Measurements from ENCODE around the gene PDX1.

DNA sequence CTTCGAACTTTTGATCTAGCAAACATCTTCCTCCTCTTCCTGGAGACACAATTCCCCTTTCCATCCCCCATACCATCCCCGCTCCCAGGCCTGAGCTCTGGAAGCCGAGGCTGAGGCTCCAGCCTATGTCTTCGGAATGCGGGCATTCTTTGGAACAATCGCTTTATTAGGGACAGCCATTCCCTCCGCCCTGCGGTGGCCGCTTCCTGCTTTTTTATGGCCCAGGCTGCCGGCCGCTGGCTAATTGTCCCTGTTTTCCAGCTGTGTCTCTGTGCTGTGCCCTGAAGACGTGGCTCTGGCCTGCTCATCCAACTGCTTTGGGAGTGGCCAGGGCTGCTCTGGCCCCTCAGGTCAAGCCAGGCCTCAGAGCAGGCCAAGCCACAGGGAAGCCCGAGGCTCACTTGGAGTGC, 51.4 kb downstream of the PDX1 start:
- TF ChIP-seq RAD21 (IDR thresholded peaks at IDR 0.05; ENCODE audit: low read depth) (no peak), CEBPB (IDR thresholded peaks at IDR 0.05) (no peak)
- TF ChIP-seq, protein P1, sequence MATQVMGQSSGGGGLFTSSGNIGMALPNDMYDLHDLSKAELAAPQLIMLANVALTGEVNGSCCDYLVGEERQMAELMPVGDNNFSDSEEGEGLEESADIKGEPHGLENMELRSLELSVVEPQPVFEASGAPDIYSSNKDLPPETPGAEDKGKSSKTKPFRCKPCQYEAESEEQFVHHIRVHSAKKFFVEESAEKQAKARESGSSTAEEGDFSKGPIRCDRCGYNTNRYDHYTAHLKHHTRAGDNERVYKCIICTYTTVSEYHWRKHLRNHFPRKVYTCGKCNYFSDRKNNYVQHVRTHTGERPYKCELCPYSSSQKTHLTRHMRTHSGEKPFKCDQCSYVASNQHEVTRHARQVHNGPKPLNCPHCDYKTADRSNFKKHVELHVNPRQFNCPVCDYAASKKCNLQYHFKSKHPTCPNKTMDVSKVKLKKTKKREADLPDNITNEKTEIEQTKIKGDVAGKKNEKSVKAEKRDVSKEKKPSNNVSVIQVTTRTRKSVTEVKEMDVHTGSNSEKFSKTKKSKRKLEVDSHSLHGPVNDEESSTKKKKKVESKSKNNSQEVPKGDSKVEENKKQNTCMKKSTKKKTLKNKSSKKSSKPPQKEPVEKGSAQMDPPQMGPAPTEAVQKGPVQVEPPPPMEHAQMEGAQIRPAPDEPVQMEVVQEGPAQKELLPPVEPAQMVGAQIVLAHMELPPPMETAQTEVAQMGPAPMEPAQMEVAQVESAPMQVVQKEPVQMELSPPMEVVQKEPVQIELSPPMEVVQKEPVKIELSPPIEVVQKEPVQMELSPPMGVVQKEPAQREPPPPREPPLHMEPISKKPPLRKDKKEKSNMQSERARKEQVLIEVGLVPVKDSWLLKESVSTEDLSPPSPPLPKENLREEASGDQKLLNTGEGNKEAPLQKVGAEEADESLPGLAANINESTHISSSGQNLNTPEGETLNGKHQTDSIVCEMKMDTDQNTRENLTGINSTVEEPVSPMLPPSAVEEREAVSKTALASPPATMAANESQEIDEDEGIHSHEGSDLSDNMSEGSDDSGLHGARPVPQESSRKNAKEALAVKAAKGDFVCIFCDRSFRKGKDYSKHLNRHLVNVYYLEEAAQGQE (IDR thresholded peaks at IDR 0.05; ENCODE audit: low read depth): no peak
